ENCODE results near the gene PSMB11.

GRCh38 chr14:23068789-23069412 is 26.9 kb downstream of the PSMB11 start:
- no peak for TF ChIP-seq GATA3 (IDR thresholded peaks at IDR 0.05; ENCODE audit: low read depth, low read length)
- no peak for TF ChIP-seq GATA2 (IDR thresholded peaks at IDR 0.05; ENCODE audit: low read depth, low read length)

All from SH-SY5Y (cell line).